Neuronal stem cell (in vitro differentiated cells): Measurements from ENCODE around the gene FAM25G.
"Not testable (repeated sequence)": the region's sequence is repeated elsewhere in the genome, so short reads cannot be mapped to it uniquely, and the experiment has no call there.

Experiments used
- DNase-seq: peaks from one replicate; pipeline ENCODE4 v3.0.0-alpha.2; 2013; ENCODE audit warnings: low spot score
- H2AFZ ChIP-seq: one replicate; pipeline ENCODE4 v1.6.1; 2013; ENCODE audit warnings: mild to moderate bottlenecking, low read length, inconsistent platforms
- H2AK5ac ChIP-seq: 2 replicates; pipeline ENCODE4 v1.6.1; 2013; ENCODE audit warnings: low read depth, mild to moderate bottlenecking, inconsistent platforms, low read length, moderate library complexity, mixed read lengths
- H2BK120ac ChIP-seq: 2 replicates; pipeline ENCODE4 v1.6.1; 2013; ENCODE audit warnings: low read depth, mild to moderate bottlenecking, inconsistent platforms, low read length, moderate library complexity, mixed read lengths
- H2BK12ac ChIP-seq: one replicate; pipeline ENCODE4 v1.6.1; 2013; ENCODE audit warnings: low read length, inconsistent platforms
- H2BK15ac ChIP-seq: 2 replicates; pipeline ENCODE4 v1.6.1; 2013; ENCODE audit warnings: mild to moderate bottlenecking, low read length, inconsistent platforms, mixed read lengths
- H2BK5ac ChIP-seq: one replicate; pipeline ENCODE4 v1.6.1; 2013; ENCODE audit warnings: inconsistent platforms, mild to moderate bottlenecking, low read length, moderate library complexity
- H3K14ac ChIP-seq: one replicate; pipeline ENCODE4 v1.6.1; 2013; ENCODE audit warnings: low read length, inconsistent platforms
- H3K18ac ChIP-seq: 2 replicates; pipeline ENCODE4 v1.6.1; 2013; ENCODE audit warnings: low read length, inconsistent platforms
- H3K23ac ChIP-seq: 2 replicates; pipeline ENCODE4 v1.6.1; 2013; ENCODE audit warnings: low read depth, mild to moderate bottlenecking, mixed read lengths, low read length, inconsistent platforms; ENCODE audit not compliant: poor library complexity
- H3K27ac ChIP-seq: replicated peaks from 3 replicates; pipeline ENCODE4 v1.5.1; 2013; ENCODE audit warnings: low read length, inconsistent platforms
- H3K27me3 ChIP-seq, 3 experiments: 2 replicates each; pipeline ENCODE4 v1.6.1; 2013; ENCODE audit warnings: low read length in 3 of 3, mild to moderate bottlenecking in 2 of 3, inconsistent platforms in 1 of 3, low read depth in 1 of 3, mixed read lengths in 1 of 3, moderate library complexity in 1 of 3; ENCODE audit not compliant: control insufficient read depth in 3 of 3, insufficient read depth in 3 of 3
- H3K36me3 ChIP-seq, 2 donors: replicated peaks in 1 of 2; 2 replicates each; pipeline ENCODE4 v1.6.1; 2013; ENCODE audit warnings: low read length in 2 of 2; ENCODE audit not compliant: control insufficient read depth in 2 of 2, insufficient read depth in 2 of 2
- H3K4ac ChIP-seq: 2 replicates; pipeline ENCODE4 v1.6.1; 2013; ENCODE audit warnings: inconsistent platforms, mild to moderate bottlenecking, low read length, moderate library complexity
- H3K4me1 ChIP-seq, 2 donors: 1 replicate in 1 of 2; 2 replicates in 1 of 2; pipeline ENCODE4 v1.6.1; 2013; ENCODE audit warnings: low read length in 2 of 2, low read depth in 1 of 2; ENCODE audit not compliant: control insufficient read depth in 2 of 2, insufficient read depth in 1 of 2
- H3K4me2 ChIP-seq: one replicate; pipeline ENCODE4 v1.6.1; 2013; ENCODE audit warnings: mild to moderate bottlenecking, low read length, inconsistent platforms; ENCODE audit not compliant: insufficient read depth, poor library complexity, severe bottlenecking
- H3K4me3 ChIP-seq, 2 donors: 2 replicates each; pipeline ENCODE4 v1.5.1; 2013; ENCODE audit warnings: low read length in 2 of 2, mild to moderate bottlenecking in 2 of 2, inconsistent platforms in 1 of 2, moderate library complexity in 1 of 2
- H3K79me1 ChIP-seq: one replicate; pipeline ENCODE4 v1.6.1; 2013; ENCODE audit warnings: low read depth, mild to moderate bottlenecking, inconsistent platforms, low read length, moderate library complexity
- H3K9ac ChIP-seq: one replicate; pipeline ENCODE4 v1.6.1; 2013; ENCODE audit warnings: mild to moderate bottlenecking, low read depth, low read length, inconsistent platforms; ENCODE audit not compliant: poor library complexity
- H3K9me3 ChIP-seq, 2 donors: replicated peaks in 1 of 2; 2 replicates each; pipeline versions ENCODE3 to v1.6.1; 2013; ENCODE audit warnings: low read length in 2 of 2, mild to moderate bottlenecking in 2 of 2, inconsistent platforms in 1 of 2, low read depth in 1 of 2, mixed read lengths in 1 of 2, moderate library complexity in 1 of 2; ENCODE audit not compliant: control insufficient read depth in 2 of 2, insufficient read depth in 1 of 2
- H4K8ac ChIP-seq: one replicate; pipeline ENCODE4 v1.6.1; 2013; ENCODE audit warnings: low read depth, mild to moderate bottlenecking, inconsistent platforms, low read length, moderate library complexity
- H4K91ac ChIP-seq: one replicate; pipeline ENCODE4 v1.6.1; 2013; ENCODE audit warnings: low read length, low read depth, mild to moderate bottlenecking, inconsistent platforms; ENCODE audit not compliant: poor library complexity
- WGBS, 2 donors: extraction: QIAGEN DNeasy Blood & Tissue Kit; methylation state at CpG; one replicate each; pipeline ENCODE4 v1.1.7; 2013; ENCODE audit warnings: missing lambda C conversion rate in 2 of 2, mixed read lengths in 1 of 2; ENCODE audit not compliant: insufficient read length in 2 of 2, insufficient replicate concordance in 1 of 2; ENCODE audit errors: extremely low coverage in 2 of 2; 5-methylcytosine and 5-hydroxymethylcytosine counted together

Gene FAM25G

GRCh38 chr10:47473516-47473915 is 18.0 kb downstream of the FAM25G start:
- H2BK15ac ChIP-seq, H3K79me1 ChIP-seq, H3K4me2 ChIP-seq, H2BK12ac ChIP-seq, H2AK5ac ChIP-seq, H3K27me3 ChIP-seq, H3K4ac ChIP-seq, H4K91ac ChIP-seq, H3K36me3 ChIP-seq, H3K14ac ChIP-seq, H3K4me1 ChIP-seq, H2AFZ ChIP-seq, H3K9me3 ChIP-seq, H4K8ac ChIP-seq, H3K27ac ChIP-seq, H3K18ac ChIP-seq, H2BK5ac ChIP-seq, H3K9ac ChIP-seq, H3K4me3 ChIP-seq, H2BK120ac ChIP-seq, H3K23ac ChIP-seq, DNase-seq: not testable (repeated sequence)
- WGBS, 2 donors = no CpG with 5 or more reads among the region's 7 CpGs

GRCh38 chr10:47472647-47473046 is 18.9 kb downstream of the FAM25G start:
- no CpG with 5 or more reads among the region's 3 CpGs for WGBS, 2 donors
- not testable (repeated sequence) for H2AK5ac ChIP-seq, H3K4me1 ChIP-seq, H3K4ac ChIP-seq, H4K91ac ChIP-seq, H3K9me3 ChIP-seq, H3K18ac ChIP-seq, H2BK5ac ChIP-seq, H3K14ac ChIP-seq, H4K8ac ChIP-seq, H3K4me3 ChIP-seq, H2BK12ac ChIP-seq, H3K79me1 ChIP-seq, DNase-seq, H3K27ac ChIP-seq, H2BK120ac ChIP-seq, H3K9ac ChIP-seq, H3K23ac ChIP-seq, H2AFZ ChIP-seq, H3K36me3 ChIP-seq, H3K27me3 ChIP-seq, H3K4me2 ChIP-seq, H2BK15ac ChIP-seq

- H3K23ac ChIP-seq, H3K36me3 ChIP-seq, H2AFZ ChIP-seq, H2BK5ac ChIP-seq, H2BK15ac ChIP-seq, H2BK120ac ChIP-seq, H3K14ac ChIP-seq, H3K9me3 ChIP-seq, H4K8ac ChIP-seq, H3K4me2 ChIP-seq, H2BK12ac ChIP-seq, H3K27me3 ChIP-seq, DNase-seq, H3K4me1 ChIP-seq, H3K18ac ChIP-seq, H4K91ac ChIP-seq, H3K4ac ChIP-seq, H3K4me3 ChIP-seq, H3K79me1 ChIP-seq, H3K27ac ChIP-seq, H3K9ac ChIP-seq, H2AK5ac ChIP-seq: not testable (repeated sequence)
- WGBS, 2 donors = no CpG with 5 or more reads among the region's 5 CpGs
These were observed 19.4 kb downstream of the FAM25G start for GRCh38 chr10:47472072-47472471.

GRCh38 chr10:47468731-47469528 is 22.6 kb downstream of the FAM25G start:
- not testable (repeated sequence) for H3K4me1 ChIP-seq

More at GRCh38 chr10:47468731-47469528, 22.6 kb downstream of the FAM25G start:
- not testable (repeated sequence) for H2BK120ac ChIP-seq, H3K14ac ChIP-seq, H3K9ac ChIP-seq, H3K4me2 ChIP-seq, H3K9me3 ChIP-seq, H3K4me3 ChIP-seq, H3K23ac ChIP-seq, H2BK12ac ChIP-seq, DNase-seq, H3K18ac ChIP-seq, H2BK5ac ChIP-seq, H2AK5ac ChIP-seq, H2BK15ac ChIP-seq, H3K36me3 ChIP-seq, H4K8ac ChIP-seq, H4K91ac ChIP-seq, H2AFZ ChIP-seq, H3K27me3 ChIP-seq, H3K4ac ChIP-seq, H3K27ac ChIP-seq, H3K79me1 ChIP-seq
- no CpG with 5 or more reads among the region's 20 CpGs for WGBS, 2 donors
